HG03469 (cell line): ENCODE measurements around the gene TMEM40.

ENCODE experiments used
- ATAC-seq: cut with Tn5 transposase; IDR thresholded peaks from one replicate; pipeline ENCODE4 v1.9.1; 2021; ENCODE audit warnings: mild to moderate bottlenecking, moderate library complexity, moderate number of reproducible peaks; ENCODE audit not compliant: unreplicated experiment

The TMEM40 gene

DNA sequence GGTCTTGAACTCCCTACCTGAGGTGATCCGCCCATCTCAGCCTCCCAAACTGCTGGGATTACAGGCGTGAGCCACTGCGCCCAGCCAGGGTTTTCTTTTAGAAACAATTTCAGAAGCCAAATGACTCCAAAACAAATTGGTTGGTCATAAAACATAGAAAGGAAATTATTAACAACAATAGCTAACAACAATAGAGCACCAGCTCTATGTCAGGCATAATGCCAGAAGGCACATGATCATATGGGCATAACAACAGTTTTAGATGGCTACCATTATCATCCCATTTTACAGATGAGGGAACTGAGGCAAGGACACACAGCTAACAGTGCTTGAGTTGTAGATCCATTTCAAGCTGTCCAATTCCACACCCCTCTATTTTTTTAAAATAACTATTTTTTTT, 73.0 kb downstream of the TMEM40 start:
- ATAC-seq = no peak
